ENCODE measurements around the gene EME1. TPM values are rescaled to one million over a fixed set of nuclear protein-coding genes. Genes with fewer than 3 reads are reported as not detected.

Gene EME1
- total and polyA plus RNA-seq, 5 donors: 0.36 to 0.59 (median 0.46) TPM; not detected in 2

DNA sequence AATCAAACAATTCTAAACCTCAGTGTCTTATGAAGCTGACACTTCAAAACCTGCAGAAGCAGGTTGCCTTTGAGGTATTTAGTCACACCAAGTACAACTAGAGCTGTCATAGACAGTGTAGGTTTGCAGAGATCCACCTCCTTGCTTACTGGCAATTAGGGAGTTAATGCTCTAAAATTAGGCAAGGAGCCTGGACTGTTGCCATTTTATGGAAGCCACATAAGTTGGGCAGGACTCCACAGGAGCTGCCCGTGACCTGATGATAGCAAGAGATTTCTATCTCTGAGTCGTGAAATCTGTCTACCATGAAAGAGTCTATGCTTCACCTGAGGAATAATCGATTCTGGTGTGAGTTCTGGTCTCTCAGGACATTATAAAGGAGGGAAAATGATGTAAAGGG lies 8.9 kb downstream of the EME1 start:
- Histone ChIP-seq H3K9me3 (ENCODE audit: control insufficient read depth, low read length) (no peaks in the 10 kb centered on the region), H3K27me3 (ENCODE audit: control insufficient read depth, insufficient read depth) (no peaks in the 10 kb centered on the region), H3K4me3 (ENCODE audit: low read length) (no peak overlapping the region), H3K27ac (ENCODE audit: low read length) (no peak overlapping the region), H3K4me1 (ENCODE audit: control insufficient read depth, insufficient read depth, low read length) (no peaks in the 10 kb centered on the region)
- ATAC-seq (no peak), DNase-seq (no peak)
- intact Hi-C loops (cut with DNase I): no loop called here
- 38% methylated on average over 3 of the region's 3 CpGs for WGBS

DNA sequence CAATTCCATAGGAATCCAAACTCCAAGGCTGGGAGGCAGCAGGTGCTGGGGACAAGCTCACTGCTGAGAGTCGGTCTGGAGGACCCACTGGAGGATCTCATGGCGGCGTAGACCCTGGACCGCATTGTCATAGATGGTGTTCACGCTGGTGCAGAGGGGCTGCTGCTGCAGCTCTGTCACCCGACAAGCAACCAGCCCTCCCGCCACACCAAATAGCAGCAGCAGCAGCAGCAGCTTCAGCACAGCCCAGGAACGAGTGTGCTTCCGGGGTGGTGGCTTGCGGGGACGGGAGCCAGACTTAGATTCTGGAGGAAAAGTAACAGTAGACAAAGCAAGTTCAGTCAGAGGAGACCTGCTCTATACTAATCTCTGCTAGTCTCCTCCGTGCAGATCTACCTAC lies 9.9 kb downstream of the EME1 start:
- Histone ChIP-seq H3K4me3 (ENCODE audit: low read length) (no peak overlapping the region), H3K27me3 (ENCODE audit: control insufficient read depth, insufficient read depth) (no peaks in the 10 kb centered on the region), H3K4me1 (ENCODE audit: control insufficient read depth, insufficient read depth, low read length) (no peaks in the 10 kb centered on the region), H3K27ac (ENCODE audit: low read length) (no peak overlapping the region), H3K9me3 (ENCODE audit: control insufficient read depth, low read length) (no peaks in the 10 kb centered on the region)
- intact Hi-C loops (cut with DNase I): no loop called here
- 89% methylated on average over 12 of the region's 12 CpGs for WGBS
- no peak for ATAC-seq
- DNase-seq: no peak

DNA sequence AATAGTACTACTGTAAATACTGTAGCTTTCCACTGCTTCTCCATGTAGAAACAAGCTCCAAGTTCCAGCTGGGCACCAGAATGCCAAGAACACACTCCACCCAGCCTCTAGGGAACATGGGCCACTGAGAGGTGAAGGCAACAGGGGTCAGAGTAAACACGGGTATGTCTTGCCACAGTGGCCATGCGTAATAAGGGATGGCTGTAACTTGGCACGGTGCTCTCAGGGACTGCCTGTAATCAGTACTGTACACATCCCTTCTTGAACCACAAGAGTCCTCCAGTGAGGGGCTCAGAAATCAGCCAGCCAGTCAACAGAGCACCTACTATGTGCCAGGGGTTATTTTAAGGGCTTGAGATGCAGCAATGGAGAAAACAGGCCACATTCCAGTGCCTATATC lies 13.5 kb downstream of the EME1 start:
- intact Hi-C loops (cut with DNase I): no loop called here
- WGBS: 70% methylated on average over 3 of the region's 3 CpGs

DNA sequence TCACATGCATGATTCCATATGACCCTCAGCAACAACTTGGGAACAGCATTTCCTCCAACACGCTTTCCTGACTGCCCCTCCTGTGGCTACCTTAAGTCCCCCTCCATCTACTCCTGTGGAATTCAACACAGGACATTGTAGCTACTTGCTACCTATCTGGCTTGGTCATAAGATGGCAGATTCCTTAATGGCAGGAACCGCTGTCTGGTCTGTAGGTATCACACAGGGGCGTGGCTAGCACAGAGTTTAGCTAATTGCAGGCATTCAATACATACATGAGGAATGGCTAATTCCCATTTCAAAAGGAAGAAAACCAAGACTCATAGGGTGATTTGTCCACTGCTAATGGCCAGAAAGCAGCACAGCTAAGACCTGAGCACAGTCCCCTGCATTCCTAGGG lies 15.7 kb downstream of the EME1 start:
- no peak overlapping the region for H3K27ac ChIP-seq (ENCODE audit: low read length)
- intact Hi-C loops (cut with DNase I): no loop called here
- H3K27me3 ChIP-seq (ENCODE audit: control insufficient read depth, insufficient read depth): no peaks in the 10 kb centered on the region
- no peaks in the 10 kb centered on the region for H3K4me1 ChIP-seq (ENCODE audit: control insufficient read depth, insufficient read depth, low read length)
- 97% methylated on average over 3 of the region's 3 CpGs for WGBS
- no peaks in the 10 kb centered on the region for H3K9me3 ChIP-seq (ENCODE audit: control insufficient read depth, low read length)
- ATAC-seq (no peak), DNase-seq (no peak)
- no peak overlapping the region for H3K4me3 ChIP-seq (ENCODE audit: low read length)

More for the DNA sequence above, 13.5 kb downstream of the EME1 start:
- no peak overlapping the region for H3K4me3 ChIP-seq (ENCODE audit: low read length)
- H3K4me1 ChIP-seq (ENCODE audit: control insufficient read depth, insufficient read depth, low read length): no peaks in the 10 kb centered on the region
- DNase-seq (no peak), ATAC-seq (peak in 1 of 2 donors; percentile 23)
- H3K27me3 ChIP-seq (ENCODE audit: control insufficient read depth, insufficient read depth): no peaks in the 10 kb centered on the region
- H3K9me3 ChIP-seq (ENCODE audit: control insufficient read depth, low read length): no peaks in the 10 kb centered on the region
- H3K27ac ChIP-seq (ENCODE audit: low read length): no peak overlapping the region

DNA sequence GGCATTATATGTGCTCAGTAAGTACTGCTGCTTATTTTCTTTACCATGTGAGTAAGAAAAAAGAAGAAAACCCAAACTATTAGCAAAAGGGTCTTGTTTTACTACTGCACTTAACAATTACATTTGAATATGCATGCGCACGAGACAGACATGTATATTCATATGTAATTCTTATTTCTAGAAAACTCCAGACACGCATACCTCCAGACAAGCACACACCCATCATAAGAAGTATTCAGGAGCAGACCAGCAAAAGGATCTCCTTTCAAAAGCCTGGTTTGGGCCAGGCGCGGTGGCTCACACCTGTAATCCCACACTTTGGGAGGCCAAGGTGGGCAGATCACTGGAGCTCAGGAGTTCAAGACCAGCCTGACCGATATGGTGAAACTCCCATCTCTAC lies 16.5 kb downstream of the EME1 start:
- intact Hi-C loops (cut with DNase I): no loop called here
- no peak overlapping the region for H3K4me3 ChIP-seq (ENCODE audit: low read length)
- ATAC-seq (no peak), DNase-seq (no peak)
- H3K27me3 ChIP-seq (ENCODE audit: control insufficient read depth, insufficient read depth): no peaks in the 10 kb centered on the region
- H3K4me1 ChIP-seq (ENCODE audit: control insufficient read depth, insufficient read depth, low read length): no peaks in the 10 kb centered on the region
- WGBS: 95% methylated on average over 6 of the region's 6 CpGs
- H3K27ac ChIP-seq (ENCODE audit: low read length): no peak overlapping the region
- no peaks in the 10 kb centered on the region for H3K9me3 ChIP-seq (ENCODE audit: control insufficient read depth, low read length)

DNA sequence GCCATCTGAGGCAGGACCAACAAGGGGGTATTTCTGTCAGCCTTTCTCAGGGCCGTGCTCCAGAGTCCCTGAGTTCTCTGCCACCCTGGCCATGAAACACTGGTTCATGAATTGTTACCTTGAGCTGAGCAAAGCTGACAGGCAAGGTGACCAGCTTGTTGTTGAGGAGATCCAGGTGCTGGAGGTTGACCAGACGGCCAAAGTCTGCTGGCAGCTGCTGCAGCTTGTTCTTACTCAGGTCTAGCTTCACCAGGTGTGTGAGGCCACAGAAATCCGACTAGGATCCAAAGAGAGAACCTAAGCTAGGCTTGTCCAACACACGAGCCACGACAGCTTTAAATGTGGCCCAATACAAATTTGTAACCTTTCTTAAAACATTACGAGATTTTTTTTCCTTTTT lies 19.6 kb downstream of the EME1 start:
- ATAC-seq (no peak), DNase-seq (no peak)
- no peaks in the 10 kb centered on the region for H3K27me3 ChIP-seq (ENCODE audit: control insufficient read depth, insufficient read depth)
- WGBS: 88% methylated on average over 6 of the region's 6 CpGs
- H3K9me3 ChIP-seq (ENCODE audit: control insufficient read depth, low read length): no peaks in the 10 kb centered on the region
- intact Hi-C loops (cut with DNase I): no loop called here
- no peak overlapping the region for H3K27ac ChIP-seq (ENCODE audit: low read length)
- no peak overlapping the region for H3K4me3 ChIP-seq (ENCODE audit: low read length)
- peaks cover 4% of the 10 kb centered on the region for H3K4me1 ChIP-seq (ENCODE audit: control insufficient read depth, insufficient read depth, low read length)

DNA sequence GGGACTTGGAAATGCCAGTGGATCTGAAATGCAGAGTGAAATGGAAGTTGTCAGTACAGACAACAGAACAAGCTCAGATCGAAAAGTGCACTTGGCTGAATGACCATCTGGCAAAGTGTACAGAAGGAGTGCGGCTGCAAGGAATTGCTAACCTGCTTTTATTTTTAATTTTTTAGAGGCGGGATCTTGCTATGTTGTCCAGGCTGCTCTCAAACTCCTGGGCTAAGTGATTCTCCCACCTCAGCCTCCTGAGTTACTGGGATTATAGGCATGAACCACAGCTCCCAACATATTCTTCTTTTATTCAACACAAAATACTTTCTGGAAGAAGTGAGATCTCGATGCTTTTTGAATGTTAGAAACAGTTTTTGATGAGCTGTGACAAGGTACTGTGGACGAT lies 20.7 kb downstream of the EME1 start:
- DNase-seq (no peak), ATAC-seq (no peak)
- Histone ChIP-seq H3K27ac (ENCODE audit: low read length) (no peak overlapping the region), H3K4me1 (ENCODE audit: control insufficient read depth, insufficient read depth, low read length) (peaks cover 4% of the 10 kb centered on the region), H3K27me3 (ENCODE audit: control insufficient read depth, insufficient read depth) (no peaks in the 10 kb centered on the region), H3K4me3 (ENCODE audit: low read length) (no peak overlapping the region), H3K9me3 (ENCODE audit: control insufficient read depth, low read length) (no peaks in the 10 kb centered on the region)
- WGBS: 89% methylated on average over 5 of the region's 5 CpGs
- intact Hi-C loops (cut with DNase I): no loop called here

DNA sequence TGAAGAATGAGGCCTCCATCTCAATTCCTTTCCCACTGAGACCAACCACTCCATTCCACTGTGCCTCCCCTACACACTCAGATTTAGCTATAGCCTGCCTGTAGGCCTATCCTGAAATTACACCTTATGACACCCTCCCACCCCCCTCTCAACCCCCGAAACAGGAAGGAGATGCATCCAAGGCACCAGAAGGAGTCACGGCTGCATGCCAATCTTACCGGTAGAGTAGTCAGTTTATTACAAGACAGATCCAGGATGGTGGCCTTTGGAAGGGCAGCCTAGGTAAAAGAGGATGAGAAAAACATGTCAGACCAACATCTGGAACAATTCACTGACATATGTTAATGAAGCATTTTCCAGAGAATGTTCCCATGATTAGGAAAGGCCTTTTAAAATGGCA lies 21.7 kb downstream of the EME1 start:
- Histone ChIP-seq H3K27me3 (ENCODE audit: control insufficient read depth, insufficient read depth) (no peaks in the 10 kb centered on the region), H3K4me1 (ENCODE audit: control insufficient read depth, insufficient read depth, low read length) (peaks cover 4% of the 10 kb centered on the region), H3K9me3 (ENCODE audit: control insufficient read depth, low read length) (no peaks in the 10 kb centered on the region), H3K27ac (ENCODE audit: low read length) (no peak overlapping the region), H3K4me3 (ENCODE audit: low read length) (no peak overlapping the region)
- DNase-seq: no peak
- intact Hi-C loops (cut with DNase I): no loop called here
- WGBS: 16% methylated on average over 3 of the region's 3 CpGs
- no peak for ATAC-seq

DNA sequence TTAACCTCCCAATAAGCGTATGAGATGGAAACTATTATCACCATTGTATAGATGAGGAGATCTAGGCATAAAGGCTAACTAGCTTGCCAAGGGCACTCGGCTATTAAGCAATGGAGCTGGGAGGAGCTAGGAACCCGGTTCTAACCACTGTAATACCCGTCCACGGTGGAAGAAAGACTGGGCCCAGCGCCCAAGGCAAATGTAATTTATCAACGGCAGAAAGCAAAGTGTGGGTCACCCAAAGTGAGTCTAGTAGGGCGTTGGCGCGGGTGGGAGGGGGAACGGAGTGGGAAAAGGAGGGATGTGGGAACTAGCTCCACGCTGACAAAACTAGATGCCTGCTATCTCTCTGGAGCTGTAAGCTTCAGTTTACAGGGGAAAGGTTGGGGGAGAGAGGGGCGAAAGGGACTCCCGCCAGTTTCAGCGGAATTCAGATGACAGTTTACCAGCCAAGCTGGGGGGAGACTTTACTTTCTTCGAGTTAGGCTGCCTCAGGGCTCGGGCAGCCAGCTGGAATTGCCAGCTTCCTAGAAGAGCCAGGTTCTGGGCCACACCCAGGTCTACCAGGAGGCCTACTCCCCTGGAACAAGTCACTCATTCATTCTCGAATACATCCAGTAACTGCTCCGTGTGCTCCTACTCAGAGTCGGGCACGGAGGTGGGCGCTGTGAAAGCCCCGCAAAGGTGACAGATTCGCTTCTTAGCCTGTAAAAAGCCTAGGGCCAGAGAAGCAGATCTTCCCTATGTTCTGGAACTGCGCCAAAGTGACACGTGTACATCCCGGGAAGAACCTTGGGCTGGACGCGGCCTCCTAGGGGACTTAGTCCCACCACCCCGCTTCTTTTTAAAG lies 23.5 kb downstream of the EME1 start:
- Histone ChIP-seq H3K9me3 (ENCODE audit: control insufficient read depth, low read length) (no peaks in the 10 kb centered on the region), H3K27ac (ENCODE audit: low read length) (no peak overlapping the region), H3K27me3 (ENCODE audit: control insufficient read depth, insufficient read depth) (no peaks in the 10 kb centered on the region), H3K4me3 (ENCODE audit: low read length) (peak overlapping the region; percentile 83), H3K4me1 (ENCODE audit: control insufficient read depth, insufficient read depth, low read length) (peaks cover 4% of the 10 kb centered on the region)
- 5% methylated on average over 30 of the region's 30 CpGs for WGBS
- DNase-seq: peak; percentile 61 to 74 (median 70)
- intact Hi-C loops (cut with DNase I): no loop called here
- peak; percentile 60 to 74 for ATAC-seq

DNA sequence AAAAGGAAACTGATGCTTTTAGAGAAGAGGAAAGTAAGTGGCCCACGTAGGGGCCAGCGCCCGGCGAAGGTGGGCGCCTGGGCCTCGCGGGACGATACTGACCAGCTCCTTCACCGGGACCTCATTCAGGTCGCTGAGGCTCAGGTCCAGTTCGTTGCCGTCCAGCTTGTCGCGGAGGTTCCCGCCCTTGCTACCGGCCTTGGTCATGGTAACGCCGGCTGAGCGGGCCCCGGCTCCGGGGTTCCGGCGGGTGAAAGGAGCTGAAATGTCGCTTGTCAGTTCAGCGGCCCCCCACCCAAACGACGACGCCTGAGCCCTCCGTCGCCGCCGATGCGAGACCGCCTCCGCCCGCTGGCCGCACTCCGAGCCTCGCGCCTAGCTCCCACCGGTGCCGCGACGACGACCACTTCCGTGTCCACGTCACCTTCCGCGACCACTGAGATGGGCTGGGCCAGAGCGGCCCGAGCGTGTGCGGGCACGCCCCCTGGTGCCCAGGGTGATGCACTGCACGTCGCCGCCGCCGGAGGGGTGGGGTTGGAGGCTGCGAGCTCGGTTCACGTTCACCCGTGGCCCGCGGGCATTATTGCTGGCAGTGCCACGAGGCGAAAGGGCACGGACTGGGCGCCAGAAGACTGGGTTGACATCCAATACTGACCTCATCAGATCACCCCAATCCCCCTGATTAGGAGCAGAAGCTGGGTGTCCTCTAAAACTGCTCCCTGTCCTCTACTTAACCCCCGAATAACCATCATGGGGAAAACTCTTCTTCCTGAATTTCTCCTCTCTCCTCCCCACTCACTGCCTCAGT lies 24.3 kb downstream of the EME1 start, which contains the start of gene LRRC59:
Gene LRRC59, minus strand, starts transcription at position 413 of the 808 bp plus-strand sequence. Its CDS starts 206 bp downstream, at position 207.
- under 1% methylated on average over 70 of the region's 70 CpGs for WGBS
- no peaks in the 10 kb centered on the region for H3K9me3 ChIP-seq (ENCODE audit: control insufficient read depth, low read length)
- ATAC-seq (peak; percentile 97), DNase-seq (peak; percentile 92 to 97 (median 96))
- H3K4me3 ChIP-seq (ENCODE audit: low read length): peak within 1 kb of the TSS; percentile 83
- H3K27me3 ChIP-seq (ENCODE audit: control insufficient read depth, insufficient read depth): no peaks in the 10 kb centered on the region
- H3K27ac ChIP-seq (ENCODE audit: low read length): no peak within 1 kb of the TSS
- H3K4me1 ChIP-seq (ENCODE audit: control insufficient read depth, insufficient read depth, low read length): peaks cover 4% of the 10 kb centered on the region
- intact Hi-C loops (cut with DNase I): no loop called here

DNA sequence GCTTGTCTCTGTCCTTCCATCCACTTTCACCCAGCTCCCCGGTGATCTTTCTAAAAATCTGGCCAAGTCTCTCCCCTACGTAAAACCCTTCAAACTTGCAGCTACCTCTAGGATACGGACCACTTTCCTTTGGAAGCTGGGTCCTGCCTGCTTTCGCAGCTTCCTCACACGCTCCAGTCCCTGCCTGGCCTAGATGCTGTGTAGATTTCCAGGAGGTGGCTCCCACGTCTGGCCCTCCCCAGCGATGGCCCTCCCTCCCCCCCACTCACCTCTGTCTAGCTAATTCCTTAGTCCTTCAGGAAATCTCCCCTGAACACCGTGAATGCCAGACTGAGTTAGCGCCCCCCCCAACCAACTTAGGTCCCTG lies 24.9 kb downstream of the EME1 start:
- H3K27ac ChIP-seq (ENCODE audit: low read length): no peak overlapping the region

More for the DNA sequence above, 24.9 kb downstream of the EME1 start:
- 56% methylated on average over 9 of the region's 9 CpGs for WGBS
- Histone ChIP-seq H3K27me3 (ENCODE audit: control insufficient read depth, insufficient read depth) (no peaks in the 10 kb centered on the region), H3K4me1 (ENCODE audit: control insufficient read depth, insufficient read depth, low read length) (peaks cover 4% of the 10 kb centered on the region), H3K4me3 (ENCODE audit: low read length) (no peak overlapping the region), H3K9me3 (ENCODE audit: control insufficient read depth, low read length) (no peaks in the 10 kb centered on the region)
- intact Hi-C loops (cut with DNase I): no loop called here
- ATAC-seq: peak in 1 of 2 donors; percentile 4
- DNase-seq: no peak
